Upper lobe of left lung (tissue), 6 donors: ENCODE results near the gene SCYGR7. TPM values are rescaled to one million over a fixed set of nuclear protein-coding genes. Genes with fewer than 3 reads are reported as not detected.

ENCODE experiments used
- ATAC-seq, 2 donors: fragments of 200-7000 bp; cut with Tn5 transposase; one replicate each; pipeline ENCODE4 v1.9.1; 2022; ENCODE audit warnings: mild to moderate bottlenecking in 2 of 2, moderate library complexity in 2 of 2; ENCODE audit not compliant: low FRiP score in 2 of 2
- DNase-seq, 2 donors: peaks; one replicate each; pipeline ENCODE4 v3.0.0-alpha.2; 2019 to 2020
- H3K27ac ChIP-seq, 4 donors: fragments of 200-600 bp; sonication (generic); one replicate each; pipeline ENCODE4 v1.5.1; 2016 to 2019
- H3K27me3 ChIP-seq, 4 donors: fragments of 200-600 bp; sonication (generic); one replicate each; pipeline ENCODE4 v1.5.1; 2017 to 2019
- H3K36me3 ChIP-seq, 4 donors: fragments of 200-600 bp; sonication (generic); one replicate each; pipeline ENCODE4 v1.5.1; 2016 to 2019
- H3K4me1 ChIP-seq, 4 donors: fragments of 200-600 bp; sonication (generic); one replicate each; pipeline ENCODE4 v1.5.1; 2018 to 2019
- H3K4me3 ChIP-seq, 4 donors: fragments of 200-600 bp; sonication (generic); one replicate each; pipeline ENCODE4 v1.5.1; 2017 to 2019; ENCODE audit warnings: mild to moderate bottlenecking in 2 of 4, moderate library complexity in 1 of 4
- H3K9me3 ChIP-seq, 4 donors: fragments of 200-600 bp; sonication (generic); one replicate each; pipeline ENCODE4 v1.5.1; 2018 to 2019
- CTCF ChIP-seq, 6 experiments: fragments of 450-650 bp in 4 of 6; fragments of 200-600 bp in 2 of 6; sonication (generic) in 2 of 6; IDR thresholded peaks; one replicate each; pipeline ENCODE4 v1.5.1; 2016 to 2019; ENCODE audit warnings: antibody characterized with exemption in 6 of 6
- EP300 ChIP-seq, 4 donors: sonication (generic); formaldehyde crosslinking; IDR thresholded peaks; one replicate each; pipeline ENCODE4 v1.5.1; 2017; ENCODE audit warnings: antibody characterized with exemption in 4 of 4, control low read depth in 2 of 4
- POLR2A ChIP-seq, 4 donors: fragments of 450-650 bp; IDR thresholded peaks; one replicate each; pipeline ENCODE4 v1.5.1; 2016 to 2017; ENCODE audit warnings: antibody characterized with exemption in 4 of 4, mild to moderate bottlenecking in 2 of 4
- POLR2AphosphoS5 ChIP-seq, 2 donors: sonication (generic); formaldehyde crosslinking; IDR thresholded peaks; one replicate each; pipeline ENCODE4 v1.5.1; 2017; ENCODE audit warnings: antibody characterized with exemption in 2 of 2
- WGBS, 2 donors: methylation state at CpG; one replicate each; pipeline ENCODE4 v1.1.5; 2017 to 2018; 5-methylcytosine and 5-hydroxymethylcytosine counted together
- total RNA-seq, 6 donors: library from RNA; depleted of rRNA in 4 of 6; stranded (reverse); fragments of >200 nt in 4 of 6; gene quantifications; one replicate each; pipeline versions ENCODE4 v1.1.0 to v1.2.1, GENCODE V29; 2016 to 2021
- donor health status: DM: no; HTN: no; CAD: no; lungs with moderate emphysema.
- donor health status: DM: no; HTN: yes; CAD: no; lungs with severe emphysema.

SCYGR7 gene
- total RNA-seq: not detected

GRCh38 chr2:227728035-227728434, at the start of gene SCYGR7:
TSS of gene SCYGR7 (plus strand) at chr2:227728335. CDS start at chr2:227728335, 0 bp downstream.
- H3K27ac ChIP-seq: no peak within 1 kb of the TSS

GRCh38 chr2:227684258-227684657, 43.9 kb upstream of the SCYGR7 start:
- ATAC-seq: peak in 1 of 2 donors; percentile 73
- WGBS, 2 donors: 63 to 65% methylated on average over 5 of the region's 5 CpGs

More at GRCh38 chr2:227728035-227728434, at the start of gene SCYGR7:
- 72 to 89% methylated on average over 1 to 5 of the region's 5 CpGs for WGBS, 2 donors
- Histone ChIP-seq H3K9me3 (no peaks in the 10 kb centered on the region), H3K4me3 (no peak within 1 kb of the TSS), H3K4me1 (no peaks in the 10 kb centered on the region), H3K27me3 (no peaks in the 10 kb centered on the region), H3K36me3 (no peaks in the 10 kb centered on the region)
- ATAC-seq: no peak
- TF ChIP-seq CTCF (IDR thresholded peaks at IDR 0.05) (no peak), EP300 (IDR thresholded peaks at IDR 0.05) (no peak), POLR2AphosphoS5 (IDR thresholded peaks at IDR 0.05) (no peak), POLR2A (IDR thresholded peaks at IDR 0.05) (no peak)
- no peak for DNase-seq

GRCh38 chr2:227687189-227687588, 40.9 kb upstream of the SCYGR7 start:
- no peaks in the 10 kb centered on the region for H3K27me3 ChIP-seq
- no peaks in the 10 kb centered on the region for H3K9me3 ChIP-seq
- H3K4me3 ChIP-seq: no peak overlapping the region
- peaks cover 0 to 3% (median 0%) of the 10 kb centered on the region in 4 donors for H3K36me3 ChIP-seq
- TF ChIP-seq POLR2AphosphoS5 (IDR thresholded peaks at IDR 0.05) (no peak), POLR2A (IDR thresholded peaks at IDR 0.05) (no peak), CTCF (IDR thresholded peaks at IDR 0.05) (no peak), EP300 (IDR thresholded peaks at IDR 0.05) (no peak)
- ATAC-seq (no peak), DNase-seq (no peak)
- H3K4me1 ChIP-seq: no peaks in the 10 kb centered on the region
- 85 to 90% methylated on average over 3 of the region's 3 CpGs for WGBS, 2 donors
- H3K27ac ChIP-seq: no peak overlapping the region

More at GRCh38 chr2:227684258-227684657, 43.9 kb upstream of the SCYGR7 start:
- Histone ChIP-seq H3K27me3 (no peaks in the 10 kb centered on the region), H3K9me3 (no peaks in the 10 kb centered on the region), H3K4me3 (no peak overlapping the region), H3K4me1 (no peaks in the 10 kb centered on the region), H3K27ac (no peak overlapping the region), H3K36me3 (peaks cover 0 to 3% (median 0%) of the 10 kb centered on the region in 4 donors)
- TF ChIP-seq CTCF (IDR thresholded peaks at IDR 0.05): no peak
- TF ChIP-seq POLR2A (IDR thresholded peaks at IDR 0.05): no peak
- TF ChIP-seq EP300 (IDR thresholded peaks at IDR 0.05): no peak
- no peak for TF ChIP-seq POLR2AphosphoS5 (IDR thresholded peaks at IDR 0.05)
- DNase-seq: peak in 1 of 2 donors; percentile 66

- DNase-seq (no peak), ATAC-seq (no peak)
- Histone ChIP-seq H3K9me3 (no peaks in the 10 kb centered on the region), H3K36me3 (no peaks in the 10 kb centered on the region), H3K4me1 (no peaks in the 10 kb centered on the region), H3K27ac (no peak overlapping the region), H3K27me3 (no peaks in the 10 kb centered on the region), H3K4me3 (no peak overlapping the region)
- WGBS, 2 donors: 43 to 54% methylated on average over 2 of the region's 2 CpGs
- TF ChIP-seq EP300 (IDR thresholded peaks at IDR 0.05) (no peak), POLR2A (IDR thresholded peaks at IDR 0.05) (no peak), POLR2AphosphoS5 (IDR thresholded peaks at IDR 0.05) (no peak), CTCF (IDR thresholded peaks at IDR 0.05) (no peak)
Observed at GRCh38 chr2:227696990-227697679, 31.0 kb upstream of the SCYGR7 start.

GRCh38 chr2:227701556-227701955, 26.6 kb upstream of the SCYGR7 start:
- H3K4me3 ChIP-seq: no peak overlapping the region
- H3K27ac ChIP-seq: no peak overlapping the region
- WGBS, 2 donors: 65 to 80% methylated on average over 3 of the region's 3 CpGs
- no peaks in the 10 kb centered on the region for H3K9me3 ChIP-seq
- no peak for TF ChIP-seq POLR2A (IDR thresholded peaks at IDR 0.05)
- TF ChIP-seq EP300 (IDR thresholded peaks at IDR 0.05): no peak
- no peak for TF ChIP-seq POLR2AphosphoS5 (IDR thresholded peaks at IDR 0.05)
- no peak for TF ChIP-seq CTCF (IDR thresholded peaks at IDR 0.05)
- peaks cover 0 to 7% (median 2%) of the 10 kb centered on the region in 4 donors for H3K4me1 ChIP-seq
- no peak for ATAC-seq
- DNase-seq: no peak
- H3K27me3 ChIP-seq: no peaks in the 10 kb centered on the region
- no peaks in the 10 kb centered on the region for H3K36me3 ChIP-seq
